HG02870 (cell line): ENCODE data around the gene SLC31A2.

Experiments
- ATAC-seq: cut with Tn5 transposase; IDR thresholded peaks from one replicate; pipeline ENCODE4 v1.9.1; 2021; ENCODE audit warnings: mild to moderate bottlenecking, moderate library complexity; ENCODE audit not compliant: unreplicated experiment

SLC31A2 gene

GRCh38 chr9:113184539-113184938, 33.7 kb downstream of the SLC31A2 start:
- ATAC-seq = no peak

- no peak for ATAC-seq
Measured at GRCh38 chr9:113185271-113185670, 34.5 kb downstream of the SLC31A2 start.

- no peak for ATAC-seq
Measured at GRCh38 chr9:113186137-113186755, 35.4 kb downstream of the SLC31A2 start.

GRCh38 chr9:113187929-113188595, 37.3 kb downstream of the SLC31A2 start:
- ATAC-seq = no peak

GRCh38 chr9:113192455-113192854, 41.6 kb downstream of the SLC31A2 start:
- no peak for ATAC-seq

- ATAC-seq = no peak
Measured at GRCh38 chr9:113199683-113200329, 49.0 kb downstream of the SLC31A2 start.

GRCh38 chr9:113205432-113205831, 54.6 kb downstream of the SLC31A2 start:
- ATAC-seq = no peak

- no peak for ATAC-seq
Measured at GRCh38 chr9:113205861-113206260, 55.1 kb downstream of the SLC31A2 start.

- no peak for ATAC-seq
Measured at GRCh38 chr9:113210815-113211214, 60.0 kb downstream of the SLC31A2 start.
